HepG2 (cell line): ENCODE measurements around the gene AGAP1. TPM values are rescaled to one million over a fixed set of nuclear protein-coding genes. Genes with fewer than 3 reads are reported as not detected.

ENCODE experiments used
- ATAC-seq: fragments of 200-7000 bp; cut with Tn5 transposase; 3 replicates; pipeline ENCODE4 v1.9.1; 2020; ENCODE audit warnings: mild to moderate bottlenecking, moderate library complexity
- BruUV-seq: library from RNA; stranded (reverse); fragments of 400-500 nt; replicated peaks from 2 replicates; lab custom pipeline; 2021; lab: Mats Ljungman, UMichigan
- CTCF ChIA-PET: fragments of 300-600 bp; formaldehyde crosslinking; extraction: SDS; loops from one replicate; lab custom pipeline; 2021; ENCODE audit warnings: low total read pairs, inconsistent platforms, low intra/inter-chr PET ratio; lab: Yijun Ruan, JAX
- POLR2A ChIA-PET: fragments of 350-600 bp; sonication (Branson Sonifier 250); formaldehyde crosslinking; loops from one replicate; lab custom pipeline; 2020; ENCODE audit warnings: antibody characterized with exemption, inconsistent platforms; lab: Yijun Ruan, JAX
- DNase-seq: peaks from one replicate; pipeline ENCODE4 v3.0.0-alpha.2; 2015; ENCODE audit warnings: low spot score
- FAIRE-seq: peaks from 3 replicates; lab custom pipeline; 2011; peaks lifted over from hg19 to GRCh38; lab: Jason Lieb, UNC
- H2AFZ ChIP-seq: one replicate; pipeline ENCODE4 v1.6.1; 2011; ENCODE audit warnings: low read length, inconsistent platforms
- H3K27ac ChIP-seq: fragments of 300-600 bp; 3 replicates; pipeline ENCODE4 v1.8.0; 2011; ENCODE audit warnings: mixed run types, mild to moderate bottlenecking, mixed read lengths, low read length, inconsistent platforms; ENCODE audit not compliant: insufficient read depth; ENCODE audit errors: extremely low read length
- H3K27me3 ChIP-seq, 2 experiments: fragments of 200-600 bp in 1 of 2; 2 replicates in 1 of 2; 3 replicates in 1 of 2; pipeline versions ENCODE4 v1.6.0 to v1.8.0; 2011; ENCODE audit warnings: low read length in 2 of 2, mild to moderate bottlenecking in 2 of 2, moderate library complexity in 2 of 2, inconsistent platforms in 1 of 2; ENCODE audit not compliant: insufficient read depth in 2 of 2, control insufficient read depth in 1 of 2
- H3K36me3 ChIP-seq, 2 experiments: fragments of 200-600 bp in 1 of 2; replicated peaks in 1 of 2; 2 replicates in 1 of 2; 3 replicates in 1 of 2; pipeline versions ENCODE4 v1.5.1 to v1.8.0; 2011; ENCODE audit warnings: low read length in 2 of 2, inconsistent platforms in 1 of 2; ENCODE audit not compliant: insufficient read depth in 2 of 2, control insufficient read depth in 1 of 2
- H3K4me1 ChIP-seq: 2 replicates; pipeline ENCODE4 v1.5.1; 2012; ENCODE audit warnings: low read length, inconsistent platforms; ENCODE audit not compliant: insufficient read depth
- H3K4me2 ChIP-seq: 2 replicates; pipeline ENCODE4 v1.6.0; 2011; ENCODE audit warnings: low read depth, low read length, inconsistent platforms
- H3K4me3 ChIP-seq, 3 experiments: fragments of 200-600 bp in 1 of 3; sonication (generic), shearing (Covaris generic) in 1 of 3; replicated peaks in 1 of 3; 2 replicates each; pipeline ENCODE4 v1.5.1; 2011 to 2016; ENCODE audit warnings: low read length in 3 of 3, inconsistent platforms in 2 of 3, low read depth in 2 of 3, mild to moderate bottlenecking in 2 of 3, control low read depth in 1 of 3, mixed read lengths in 1 of 3; ENCODE audit not compliant: insufficient read depth in 1 of 3
- H3K79me2 ChIP-seq: one replicate; pipeline ENCODE4 v1.6.1; 2011; ENCODE audit warnings: low read length, inconsistent platforms; ENCODE audit not compliant: insufficient read depth
- H3K9ac ChIP-seq: 2 replicates; pipeline ENCODE4 v1.6.0; 2011; ENCODE audit warnings: mild to moderate bottlenecking, low read depth, low read length, inconsistent platforms; ENCODE audit not compliant: insufficient read depth
- H3K9me3 ChIP-seq: 2 replicates; pipeline ENCODE4 v1.5.1; 2012; ENCODE audit warnings: mild to moderate bottlenecking, low read length
- H4K20me1 ChIP-seq: 2 replicates; pipeline ENCODE4 v1.6.0; 2011; ENCODE audit warnings: inconsistent platforms, mild to moderate bottlenecking, low read length, moderate library complexity; ENCODE audit not compliant: insufficient read depth
- CCAR2 ChIP-seq: fragments of 200-400 bp; formaldehyde crosslinking; optimal IDR thresholded peaks from 2 replicates; pipeline ENCODE3; 2018; ENCODE audit warnings: low read depth, mild to moderate bottlenecking, low read length, moderate library complexity
- DZIP1 ChIP-seq: sonication (generic); formaldehyde crosslinking; IDR thresholded peaks from 2 replicates; pipeline ENCODE4 v1.5.0; 2020; ENCODE audit warnings: mild to moderate bottlenecking, missing genetic modification reagents
- KDM4B ChIP-seq: sonication (generic); formaldehyde crosslinking; IDR thresholded peaks from 2 replicates; pipeline ENCODE4 v1.4.0; 2020; ENCODE audit warnings: missing genetic modification reagents
- MAX ChIP-seq: IDR thresholded peaks from 2 replicates; pipeline ENCODE4 v1.6.1; 2012; ENCODE audit warnings: inconsistent platforms
- RFX5 ChIP-seq: IDR thresholded peaks from 2 replicates; pipeline ENCODE4 v1.6.1; 2011; ENCODE audit warnings: low read depth, low read length, improper control_type of control experiment
- RFXAP ChIP-seq: sonication (generic); formaldehyde crosslinking; IDR thresholded peaks from 2 replicates; pipeline ENCODE4 v1.4.0; 2020; ENCODE audit warnings: missing genetic modification reagents, borderline replicate concordance
- SYNCRIP ChIP-seq: fragments of 200-400 bp; formaldehyde crosslinking; IDR thresholded peaks from 2 replicates; pipeline ENCODE4 v1.6.1; 2018; ENCODE audit warnings: mild to moderate bottlenecking, low read depth, low read length; ENCODE audit not compliant: insufficient read depth
- ZBTB42 ChIP-seq: sonication (generic); formaldehyde crosslinking; IDR thresholded peaks from 2 replicates; pipeline ENCODE4 v1.5.0; 2020; ENCODE audit warnings: mild to moderate bottlenecking, missing genetic modification reagents
- ZNF580 ChIP-seq: IDR thresholded peaks from 2 replicates; pipeline ENCODE4 v1.6.1; 2016; ENCODE audit warnings: low read depth, borderline replicate concordance
- ZNF646 ChIP-seq: sonication (generic); formaldehyde crosslinking; IDR thresholded peaks from 2 replicates; pipeline ENCODE4 v1.9.0; 2021; ENCODE audit warnings: mild to moderate bottlenecking, missing genetic modification reagents
- WGBS: methylation state at CpG from one replicate; pipeline ENCODE4 v1.1.6; 2017; ENCODE audit warnings: low lambda C conversion rate; 5-methylcytosine and 5-hydroxymethylcytosine counted together
- in situ Hi-C: cut with HindIII; loops from 2 replicates; pipeline ENCODE4 v1.10.0; 2017; ENCODE audit warnings: low pct_unique_long_range_greater_than_20kb; ENCODE audit not compliant: extremely low pct_ligation_motif_present
- intact Hi-C: fragments of 100-400 bp; cut with micrococcal nuclease; formaldehyde crosslinking; loops from one replicate; pipeline ENCODE4 v1.10.0; 2022; ENCODE audit not compliant: unreplicated experiment
- polyA plus RNA-seq, 8 experiments: library from polyadenylated mRNA; depleted of rRNA in 3 of 8; stranded (reverse) in 7 of 8; unstranded in 1 of 8; fragments of >200 nt; fragmentation: Illumina TruSeq in 4 of 8; extraction: Trizol in 4 of 8; gene quantifications; 2 replicates each; pipeline versions ENCODE4 v1.2.1 to v1.2.3, GENCODE V29; 2011 to 2016; ENCODE audit warnings: low read depth in 4 of 8, missing spikeins in 1 of 8, mixed read lengths in 1 of 8; ENCODE audit not compliant: insufficient read depth in 1 of 8
- total RNA-seq, 5 experiments: library from RNA; depleted of rRNA; stranded (reverse); fragments of >200 nt; fragmentation: Illumina TruSeq; extraction: Trizol; gene quantifications; 2 replicates each; pipeline ENCODE4 v1.2.3, GENCODE V29; 2016; ENCODE audit warnings: low read depth in 1 of 5

The AGAP1 gene
- total and polyA plus RNA-seq, 2 of the 13 experiments (the other 11 are each of a cell fraction or from before 2014, with no cell fraction given) = 21.2 to 32.7 TPM

- FAIRE-seq = no peak
- no peak overlapping the region for H3K9ac ChIP-seq
- no peak for TF ChIP-seq ZNF646 (CRISPR knock-in tag)
- TF ChIP-seq SYNCRIP = no peak
- TF ChIP-seq DZIP1 (CRISPR knock-in tag) = no peak
- TF ChIP-seq ZNF580 (CRISPR knock-in tag) = no peak
- TF ChIP-seq MAX = no peak
- no peak for TF ChIP-seq CCAR2
- TF ChIP-seq KDM4B (CRISPR knock-in tag) = no peak
- TF ChIP-seq ZBTB42 (CRISPR knock-in tag) = no peak
- no peak for TF ChIP-seq RFXAP
- TF ChIP-seq RFX5 = no peak
- peaks cover 10% of the 10 kb centered on the region; the same call in 1 of the 2 replicates for H3K4me1 ChIP-seq
- no peaks in the 10 kb centered on the region; a peak in 1 of 5 replicates for H3K36me3 ChIP-seq
- DNase-seq = no peak
- CTCF ChIA-PET = no interaction called here
- in situ Hi-C loops = no loop called here
- BruUV-seq = no TSS peak
- POLR2A ChIA-PET = no interaction called here
- no peak overlapping the region for H3K27ac ChIP-seq
- H3K4me3 ChIP-seq = no peak overlapping the region
- no peak for ATAC-seq
- H3K4me2 ChIP-seq = no peak overlapping the region
- 97% methylated on average over 8 of the region's 8 CpGs for WGBS
- intact Hi-C loops = no loop called here
- H4K20me1 ChIP-seq = no peaks in the 10 kb centered on the region
- H3K27me3 ChIP-seq = no peaks in the 10 kb centered on the region
- no peaks in the 10 kb centered on the region for H3K79me2 ChIP-seq
- H3K9me3 ChIP-seq = no peaks in the 10 kb centered on the region
- H2AFZ ChIP-seq = no peak overlapping the region
These were observed 593.2 kb downstream of the AGAP1 start for GRCh38 chr2:236086971-236087465.
